HepG2 (cell line): ENCODE data around the gene DPAGT1. TPM values are rescaled to one million over a fixed set of nuclear protein-coding genes. Genes with fewer than 3 reads are reported as not detected.

Source experiments
- BCL3 ChIP-seq: sonication (generic); formaldehyde crosslinking; IDR thresholded peaks from 2 replicates; pipeline ENCODE4 v1.5.1; 2020; ENCODE audit warnings: mild to moderate bottlenecking, missing genetic modification reagents, moderate library complexity
- FOXP1 ChIP-seq, 2 experiments: fragments of 450-650 bp in 1 of 2; IDR thresholded peaks; 2 replicates each; pipeline ENCODE4 v1.6.1; 2017 to 2018; ENCODE audit warnings: antibody characterized with exemption in 1 of 2
- FOXP4 ChIP-seq: sonication (generic); formaldehyde crosslinking; IDR thresholded peaks from 2 replicates; pipeline ENCODE4 v1.4.0; 2020; ENCODE audit warnings: missing genetic modification reagents
- HMGXB4 ChIP-seq, 2 experiments: sonication (generic) in 1 of 2; formaldehyde crosslinking in 1 of 2; IDR thresholded peaks; 2 replicates each; pipeline versions ENCODE4 v1.4.0 to v1.6.1; 2018 to 2020; ENCODE audit warnings: missing genetic modification reagents in 2 of 2, borderline replicate concordance in 1 of 2, low read depth in 1 of 2, mild to moderate bottlenecking in 1 of 2, missing biosample characterization in 1 of 2
- HNF4G ChIP-seq, 2 experiments: sonication (generic) in 1 of 2; formaldehyde crosslinking in 1 of 2; IDR thresholded peaks; 2 replicates each; pipeline versions ENCODE4 v1.4.0 to v1.6.1; 2011 to 2020; ENCODE audit warnings: borderline replicate concordance in 2 of 2, low read depth in 2 of 2, mild to moderate bottlenecking in 2 of 2, low read length in 1 of 2, missing genetic modification reagents in 1 of 2, moderate library complexity in 1 of 2
- MEIS2 ChIP-seq: sonication (generic); formaldehyde crosslinking; IDR thresholded peaks from 2 replicates; pipeline ENCODE4 v1.9.0; 2021; ENCODE audit warnings: mild to moderate bottlenecking, missing genetic modification reagents
- MYC ChIP-seq: sonication (generic); formaldehyde crosslinking; IDR thresholded peaks from 2 replicates; pipeline ENCODE4 v1.9.0; 2021; ENCODE audit warnings: missing genetic modification reagents, borderline replicate concordance
- PBX3 ChIP-seq: sonication (generic); formaldehyde crosslinking; IDR thresholded peaks from 2 replicates; pipeline ENCODE4 v1.8.1; 2023; ENCODE audit warnings: missing genetic modification reagents, inconsistent platforms, borderline replicate concordance
- SIX4 ChIP-seq: sonication (generic); formaldehyde crosslinking; IDR thresholded peaks from 2 replicates; pipeline ENCODE4 v1.4.0; 2020; ENCODE audit warnings: missing genetic modification reagents
- SMAD9 ChIP-seq: sonication (generic); formaldehyde crosslinking; IDR thresholded peaks from 2 replicates; pipeline ENCODE4 v1.5.1; 2020; ENCODE audit warnings: mild to moderate bottlenecking, missing genetic modification reagents
- SRSF1 ChIP-seq: fragments of 200-400 bp; formaldehyde crosslinking; optimal IDR thresholded peaks from 2 replicates; pipeline ENCODE3; 2017; ENCODE audit warnings: mild to moderate bottlenecking, low read depth, low read length, moderate library complexity
- ZNF18 ChIP-seq: sonication (generic); formaldehyde crosslinking; IDR thresholded peaks from 2 replicates; pipeline ENCODE4 v1.8.0; 2022; ENCODE audit warnings: mild to moderate bottlenecking, missing genetic modification reagents; ENCODE audit not compliant: insufficient replicate concordance
- ZNF225 ChIP-seq: sonication (generic); formaldehyde crosslinking; IDR thresholded peaks from 2 replicates; pipeline ENCODE4 v1.4.0; 2020; ENCODE audit warnings: mild to moderate bottlenecking, missing genetic modification reagents
- ZNF280B ChIP-seq: sonication (generic); formaldehyde crosslinking; IDR thresholded peaks from 2 replicates; pipeline ENCODE4 v1.5.0; 2020; ENCODE audit warnings: missing genetic modification reagents, mild to moderate bottlenecking, borderline replicate concordance
- ZNF550 ChIP-seq: sonication (generic); formaldehyde crosslinking; IDR thresholded peaks from 2 replicates; pipeline ENCODE4 v1.4.0; 2020; ENCODE audit warnings: mild to moderate bottlenecking, missing genetic modification reagents, borderline replicate concordance
- ZNF883 ChIP-seq: sonication (generic); formaldehyde crosslinking; IDR thresholded peaks from 2 replicates; pipeline ENCODE4 v1.5.1; 2020; ENCODE audit warnings: mild to moderate bottlenecking, missing genetic modification reagents; ENCODE audit errors: not compliant biosample characterization
- polyA plus RNA-seq, 8 experiments: library from polyadenylated mRNA; depleted of rRNA in 3 of 8; stranded (reverse) in 7 of 8; unstranded in 1 of 8; fragments of >200 nt; fragmentation: Illumina TruSeq in 4 of 8; extraction: Trizol in 4 of 8; gene quantifications; 2 replicates each; pipeline versions ENCODE4 v1.2.1 to v1.2.3, GENCODE V29; 2011 to 2016; ENCODE audit warnings: low read depth in 4 of 8, missing spikeins in 1 of 8, mixed read lengths in 1 of 8; ENCODE audit not compliant: insufficient read depth in 1 of 8
- total RNA-seq, 5 experiments: library from RNA; depleted of rRNA; stranded (reverse); fragments of >200 nt; fragmentation: Illumina TruSeq; extraction: Trizol; gene quantifications; 2 replicates each; pipeline ENCODE4 v1.2.3, GENCODE V29; 2016; ENCODE audit warnings: low read depth in 1 of 5

Gene DPAGT1
- total and polyA plus RNA-seq, 2 of the 13 experiments (the other 11 are each of a cell fraction or from before 2014, with no cell fraction given), result 37.6 to 70.7 TPM

GRCh38 chr11:119056421-119056999 lies 45.1 kb downstream of the DPAGT1 start (continued):
- 0 out of 4 replicates have a peak, but pooled peaks of 1 of the 2 experiments have one; percentile 12 for TF ChIP-seq HMGXB4 (CRISPR knock-in tag; IDR thresholded peaks at IDR 0.05; ENCODE audit: borderline replicate concordance in 1 of 2, low read depth in 1 of 2)
- TF ChIP-seq HNF4G (IDR thresholded peaks at IDR 0.05; ENCODE audit: borderline replicate concordance, low read depth, low read length), result no peak
- 0 out of 2 replicates have a peak, but pooled peaks have one; percentile 41 for TF ChIP-seq HNF4G (CRISPR knock-in tag; IDR thresholded peaks at IDR 0.05; ENCODE audit: borderline replicate concordance, low read depth)
- TF ChIP-seq MEIS2 (CRISPR knock-in tag), result peak; percentile 55; the same call in 1 of the 2 replicates
- TF ChIP-seq ZNF550 (CRISPR knock-in tag), result 0 out of 2 replicates have a peak, but pooled peaks have one; percentile 44
- TF ChIP-seq SMAD9 (CRISPR knock-in tag), result 0 out of 2 replicates have a peak, but pooled peaks have one; percentile 13
- 0 out of 2 replicates have a peak, but pooled peaks have one; percentile 7 for TF ChIP-seq BCL3 (CRISPR knock-in tag)
- TF ChIP-seq ZNF225, result peak; percentile 46; the same call in 1 of the 2 replicates
- TF ChIP-seq FOXP4 (CRISPR knock-in tag), result 0 out of 2 replicates have a peak, but pooled peaks have one; percentile 24
- peak; percentile 58; the same call in 1 of the 2 replicates for TF ChIP-seq ZNF280B (CRISPR knock-in tag)
- TF ChIP-seq MYC (CRISPR knock-in tag), result peak; percentile 9; the same call in 1 of the 2 replicates
- no peak for TF ChIP-seq SRSF1
- TF ChIP-seq PBX3 (CRISPR knock-in tag), result no peak
- peak; percentile 47 for TF ChIP-seq ZNF18 (CRISPR knock-in tag)
- no peak for TF ChIP-seq FOXP1 (IDR thresholded peaks at IDR 0.05)
- no peak for TF ChIP-seq FOXP1 (CRISPR knock-in tag; IDR thresholded peaks at IDR 0.05)
- no peak for TF ChIP-seq SIX4 (CRISPR knock-in tag)
- peak; percentile 24 for TF ChIP-seq ZNF883
